ENCODE data around the gene NTRK2.

Gene NTRK2

DNA sequence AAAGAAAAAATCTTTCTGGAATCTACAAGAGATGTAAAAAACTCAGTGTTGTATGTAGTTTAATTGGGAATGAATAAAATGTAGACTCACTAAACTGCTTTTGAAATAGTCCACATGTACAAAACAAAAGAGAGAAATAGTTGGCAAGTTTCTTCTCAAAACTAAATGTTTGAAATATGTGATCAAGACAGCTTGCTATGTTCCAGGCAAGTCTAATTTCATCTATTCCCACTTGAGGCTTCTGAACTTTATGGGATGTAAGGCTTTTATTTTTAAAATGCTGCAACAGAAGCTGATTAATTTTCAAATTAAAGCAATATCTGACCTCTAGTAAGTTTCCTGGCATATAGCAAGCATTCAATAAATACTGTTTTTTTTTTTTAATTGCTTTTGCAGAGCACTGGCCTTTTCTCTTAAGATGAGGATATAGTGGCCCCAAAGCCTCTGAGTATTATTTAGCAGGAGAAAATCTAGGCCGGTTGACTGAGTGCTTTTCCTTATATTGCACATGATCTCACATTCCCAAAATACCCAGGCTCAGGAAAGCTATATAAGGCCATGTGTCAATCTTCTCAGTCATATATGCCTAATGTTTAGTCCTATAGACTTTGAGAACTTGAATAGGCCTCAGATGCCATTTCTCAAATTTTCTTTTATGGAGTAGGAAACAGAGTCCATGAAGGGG lies 183.2 kb downstream of the NTRK2 start:
- DNase-seq, result no peak

DNA sequence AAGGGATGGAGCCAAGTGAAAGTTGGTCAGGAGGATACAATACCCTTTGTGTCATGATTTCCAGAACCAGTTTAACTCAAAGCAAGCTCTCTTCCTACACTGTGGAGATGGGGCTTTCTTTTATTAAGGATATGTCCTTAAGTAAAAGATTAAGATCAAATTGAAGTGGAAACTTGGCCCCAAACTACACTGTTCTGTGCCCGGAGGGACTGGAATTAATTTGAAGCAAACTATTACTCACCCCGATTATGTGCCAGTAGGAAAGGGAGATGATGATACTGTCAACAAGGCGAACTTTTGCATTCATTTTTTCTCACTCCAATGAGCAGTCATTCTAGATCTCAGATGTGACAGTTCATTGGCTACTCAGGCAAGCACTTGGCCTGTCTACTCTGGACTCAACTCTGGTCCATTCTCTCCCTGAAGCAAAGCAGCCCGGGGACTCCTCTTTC lies 186.7 kb downstream of the NTRK2 start:
- DNase-seq, result no peak

DNA sequence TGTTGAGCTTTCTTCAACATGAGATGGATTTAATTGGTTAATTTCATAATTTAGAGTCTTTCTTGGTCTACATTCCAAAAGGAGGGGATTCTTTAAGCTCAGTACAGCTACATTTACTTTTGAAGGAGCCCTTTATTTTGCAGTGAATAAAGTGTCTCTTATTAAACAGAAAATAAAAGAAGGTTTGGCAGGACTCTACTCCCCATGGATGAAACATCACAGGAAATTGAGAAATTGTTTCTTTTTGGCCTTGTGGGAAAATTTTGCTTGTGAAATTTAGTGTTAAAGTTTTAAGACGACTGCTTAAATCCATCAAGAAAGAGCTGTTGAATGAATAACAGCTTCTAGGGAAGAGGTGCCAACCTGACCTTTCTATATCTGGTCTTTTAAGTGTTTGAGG lies 187.7 kb downstream of the NTRK2 start:
- DNase-seq, result no peak

DNA sequence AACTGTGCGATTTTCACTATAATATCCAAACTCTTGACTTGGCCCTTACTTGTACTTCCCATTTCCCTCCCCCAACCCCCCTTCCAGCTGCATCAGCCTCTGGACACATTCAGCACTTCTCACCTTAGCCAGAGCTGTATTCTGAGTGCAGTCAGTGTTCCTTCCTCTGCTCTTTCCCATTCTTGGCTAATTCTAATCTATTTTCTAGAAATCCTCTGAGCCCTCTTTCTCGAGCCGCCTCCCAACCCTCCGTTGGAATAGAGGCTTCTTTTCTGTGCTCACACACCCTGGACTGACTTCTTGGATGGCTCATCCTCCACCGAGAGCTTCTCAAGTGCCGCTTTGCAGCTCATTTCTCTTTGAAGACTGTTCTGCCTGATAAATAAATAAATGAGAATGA lies 188.8 kb downstream of the NTRK2 start:
- no peak for DNase-seq

DNA sequence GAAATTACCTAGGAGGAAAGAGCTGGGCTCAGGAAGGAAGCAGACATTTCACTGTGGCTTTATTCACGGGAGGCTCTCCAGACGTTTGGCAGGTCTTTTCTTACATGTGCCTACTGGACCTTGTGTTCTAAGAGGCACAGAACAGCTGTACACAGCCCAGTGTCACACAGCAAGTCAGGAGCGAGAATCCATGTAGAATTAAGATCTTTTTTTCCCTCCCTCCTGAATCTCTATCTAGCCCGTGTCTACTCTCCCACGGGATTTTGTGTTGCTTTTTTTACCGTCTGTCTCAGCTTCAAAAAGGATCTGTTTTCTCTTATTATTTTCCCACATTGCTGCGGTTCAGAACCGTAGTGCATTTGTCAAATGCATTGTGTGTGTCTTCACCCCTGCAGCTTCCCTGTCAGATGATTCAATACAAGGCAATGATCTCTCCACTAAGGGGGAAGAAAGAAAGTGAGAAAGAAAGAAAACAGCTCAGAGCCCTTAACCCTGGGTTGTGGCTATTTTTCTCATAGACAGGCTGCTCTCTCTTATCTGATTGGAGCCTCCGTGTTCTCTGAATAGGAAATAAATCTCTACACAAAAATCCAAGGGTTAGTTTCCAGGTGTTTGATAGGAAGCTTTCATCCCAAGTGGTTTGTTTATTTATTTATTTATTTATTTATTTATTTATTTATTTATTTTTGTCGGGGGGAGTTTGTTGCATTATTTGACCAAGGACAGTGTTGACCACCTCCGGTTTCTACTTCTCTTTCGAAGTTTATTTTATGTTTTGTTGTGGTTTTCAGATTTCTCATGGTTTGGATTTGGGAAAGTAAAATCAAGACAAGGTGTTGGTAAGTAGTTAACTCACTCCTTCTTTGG lies 191.0 kb downstream of the NTRK2 start:
- no peak for DNase-seq

DNA sequence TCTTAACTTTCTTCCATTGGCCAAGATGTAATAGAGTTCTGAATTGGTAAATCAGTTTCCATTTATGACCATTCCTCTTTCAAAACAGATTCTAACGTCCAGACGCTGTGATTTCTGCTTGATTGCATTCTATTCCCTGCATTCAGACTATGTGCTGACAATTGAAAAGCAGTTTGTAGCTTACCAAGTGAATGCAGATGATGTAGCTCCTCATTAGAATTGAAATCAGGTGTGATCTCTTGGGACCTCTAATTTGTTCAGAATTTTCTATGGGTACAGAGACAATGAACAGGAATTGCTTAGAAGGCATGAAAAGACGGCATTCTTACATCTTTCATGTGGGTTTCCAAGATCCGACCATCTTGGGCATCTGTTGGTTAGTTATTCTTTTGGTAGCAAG lies 191.9 kb downstream of the NTRK2 start:
- no peak for DNase-seq

DNA sequence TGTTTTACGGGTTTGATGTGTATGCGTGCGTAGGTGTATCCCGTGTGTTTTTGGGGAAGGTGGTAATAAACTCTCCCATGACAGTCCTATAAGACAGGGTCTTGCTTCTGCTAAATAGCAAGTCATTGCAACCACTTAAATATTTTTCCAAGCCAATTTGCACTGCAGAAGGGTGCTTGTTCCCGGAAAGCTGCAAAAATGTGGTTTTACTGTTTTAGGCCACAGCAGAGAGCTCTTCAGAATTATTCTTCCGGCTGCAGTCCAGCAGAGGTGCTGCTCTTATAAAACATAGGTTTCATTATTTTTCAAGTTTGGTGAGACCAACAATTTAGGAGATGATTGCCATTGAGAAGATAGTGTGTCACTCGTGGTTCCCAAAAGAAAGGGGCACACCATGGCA lies 192.8 kb downstream of the NTRK2 start:
- no peak for DNase-seq

DNA sequence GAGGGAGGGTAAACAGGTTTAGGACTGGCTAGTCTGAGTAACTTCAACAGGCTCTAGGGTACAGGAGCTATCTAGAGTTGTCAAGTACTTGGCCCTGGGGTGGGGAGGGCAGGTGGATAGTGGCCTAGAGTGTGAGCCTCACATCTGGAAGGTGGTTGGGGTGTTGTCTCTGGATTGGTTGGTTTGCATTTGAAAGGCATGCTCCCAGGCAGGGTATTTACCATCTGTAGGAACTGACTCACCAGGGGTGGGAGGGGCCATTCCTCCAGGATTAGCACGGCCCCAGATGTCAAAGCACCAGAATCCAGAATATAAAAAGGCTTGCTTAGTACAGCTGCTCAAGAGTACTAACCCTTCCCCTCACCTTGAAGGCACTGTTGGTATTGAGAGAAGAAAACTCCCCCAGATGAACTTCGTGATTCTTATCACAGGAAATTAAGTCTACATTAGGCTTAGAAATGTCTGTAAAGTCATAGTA lies 193.3 kb downstream of the NTRK2 start:
- no peak for DNase-seq

DNA sequence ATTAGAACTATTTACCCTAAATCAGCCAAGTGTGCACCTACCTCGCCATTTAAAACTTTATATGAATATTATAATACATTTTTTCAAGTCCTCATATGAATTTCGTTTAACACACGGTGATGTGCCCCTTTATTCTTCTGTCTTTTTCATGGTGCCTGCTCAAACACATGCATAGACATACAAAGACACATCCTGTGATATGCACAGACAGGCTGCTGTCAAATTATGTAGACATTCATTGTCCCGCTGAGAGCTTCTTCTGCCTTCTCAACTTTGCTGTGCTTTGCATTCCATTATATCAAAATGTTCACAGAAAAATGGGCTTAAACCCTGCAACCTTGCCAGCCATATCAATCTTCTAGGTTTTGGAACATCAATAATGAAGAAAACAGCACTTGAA lies 193.8 kb downstream of the NTRK2 start:
- DNase-seq, result no peak

DNA sequence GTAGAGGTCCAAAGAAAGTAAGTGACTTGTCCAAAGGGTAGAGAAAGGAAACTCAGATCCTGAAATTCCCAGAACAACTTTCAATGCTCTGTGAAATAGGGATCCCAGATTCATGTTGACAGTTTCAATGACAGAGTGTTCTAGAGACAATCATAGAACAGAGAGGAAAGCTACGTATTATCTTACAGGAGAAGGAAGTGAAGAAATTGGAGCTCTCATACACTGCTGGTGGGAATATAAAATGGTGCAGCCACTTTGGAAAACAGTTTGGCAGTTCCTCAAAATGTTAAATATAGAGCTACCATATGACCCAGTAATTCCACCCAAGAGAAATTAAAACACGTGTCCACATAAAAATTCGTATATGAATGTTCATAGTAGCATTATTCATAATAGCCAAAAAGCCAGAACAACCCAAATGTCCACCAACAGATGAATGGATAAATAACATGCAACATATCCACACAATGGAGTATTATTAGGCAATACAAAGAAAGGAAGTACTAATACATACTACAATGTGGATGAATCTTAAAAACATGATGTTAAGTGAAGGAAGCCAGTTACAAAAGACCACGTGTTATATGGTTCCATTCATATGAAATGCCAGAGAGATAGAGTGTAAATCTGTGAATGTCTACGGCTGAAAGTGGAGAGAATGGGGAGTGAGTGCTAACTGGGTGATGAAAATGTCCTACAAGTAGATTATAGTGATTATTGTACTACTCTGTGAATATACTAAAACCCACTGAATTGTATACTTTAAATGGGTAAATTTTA lies 197.1 kb downstream of the NTRK2 start:
- no peak for DNase-seq

DNA sequence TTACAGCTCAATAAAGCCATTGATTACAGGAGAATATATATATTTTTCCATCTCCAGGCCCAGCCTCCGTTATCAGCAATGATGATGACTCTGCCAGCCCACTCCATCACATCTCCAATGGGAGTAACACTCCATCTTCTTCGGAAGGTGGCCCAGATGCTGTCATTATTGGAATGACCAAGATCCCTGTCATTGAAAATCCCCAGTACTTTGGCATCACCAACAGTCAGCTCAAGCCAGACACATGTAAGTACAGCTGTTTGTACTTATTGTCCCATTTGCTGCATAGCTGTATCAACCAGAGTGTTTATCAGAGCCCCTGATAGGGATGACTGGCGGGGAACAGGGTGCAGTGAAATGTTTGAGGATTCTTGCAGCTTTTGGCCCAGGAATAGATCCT lies 197.7 kb downstream of the NTRK2 start:
- no peak for DNase-seq

DNA sequence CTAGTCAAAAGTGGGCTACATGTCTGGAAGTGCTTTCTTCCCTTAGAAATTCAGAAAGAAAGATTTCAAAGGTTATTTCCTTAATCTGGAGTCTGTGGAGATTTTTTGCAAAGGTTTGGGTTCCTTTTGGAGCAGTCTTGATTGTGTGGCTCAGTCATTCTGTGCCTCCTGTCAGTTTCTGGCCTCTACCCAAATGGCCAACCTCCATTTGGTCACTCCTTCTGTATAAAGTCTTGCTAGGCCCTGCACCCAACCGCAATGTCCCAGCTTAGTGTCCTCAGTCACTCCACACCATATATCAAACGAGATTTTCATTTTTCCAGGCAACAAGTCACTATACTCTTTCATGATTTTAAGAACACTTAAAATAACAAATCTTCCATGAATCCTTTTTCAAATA lies 199.6 kb downstream of the NTRK2 start:
- no peak for DNase-seq

DNA sequence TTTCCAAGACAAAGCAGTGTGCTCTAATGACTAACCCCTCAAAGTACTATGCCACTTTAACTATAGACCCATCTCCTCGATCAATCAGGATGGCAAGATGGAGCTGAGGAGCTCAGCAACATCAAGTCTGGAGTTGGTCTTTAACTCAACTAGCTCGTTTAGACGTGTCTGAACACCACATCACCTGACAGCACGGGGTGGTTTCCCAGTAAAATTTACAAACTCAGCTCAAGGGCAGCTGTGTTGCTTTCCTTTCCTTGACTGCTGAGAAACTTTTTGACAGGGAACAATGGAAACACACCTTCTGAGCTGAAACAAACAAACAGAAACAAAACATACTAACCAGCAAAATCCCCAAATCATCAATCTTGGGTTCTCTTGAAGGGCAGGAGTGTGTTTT lies 202.5 kb downstream of the NTRK2 start:
- no peak for DNase-seq

DNA sequence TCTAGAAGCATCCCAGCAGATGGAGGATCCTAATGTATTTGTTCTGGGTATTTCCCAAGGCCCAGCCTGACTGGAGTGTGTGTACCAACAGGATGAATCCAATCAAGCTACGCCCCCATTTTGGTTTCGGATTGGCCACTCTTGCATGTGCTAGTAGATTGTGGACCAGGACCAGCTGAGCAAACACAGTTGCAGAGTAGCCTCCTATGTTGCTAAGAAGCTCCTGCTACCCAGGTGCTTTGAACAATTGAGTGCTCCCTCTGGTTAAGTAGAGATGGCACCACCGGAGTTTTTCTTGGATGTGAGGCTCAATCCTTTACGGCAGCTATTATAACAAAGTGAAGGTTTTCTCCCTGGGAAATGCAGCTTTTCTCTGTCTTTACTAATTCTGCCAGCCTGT lies 204.5 kb downstream of the NTRK2 start:
- DNase-seq, result no peak

DNA sequence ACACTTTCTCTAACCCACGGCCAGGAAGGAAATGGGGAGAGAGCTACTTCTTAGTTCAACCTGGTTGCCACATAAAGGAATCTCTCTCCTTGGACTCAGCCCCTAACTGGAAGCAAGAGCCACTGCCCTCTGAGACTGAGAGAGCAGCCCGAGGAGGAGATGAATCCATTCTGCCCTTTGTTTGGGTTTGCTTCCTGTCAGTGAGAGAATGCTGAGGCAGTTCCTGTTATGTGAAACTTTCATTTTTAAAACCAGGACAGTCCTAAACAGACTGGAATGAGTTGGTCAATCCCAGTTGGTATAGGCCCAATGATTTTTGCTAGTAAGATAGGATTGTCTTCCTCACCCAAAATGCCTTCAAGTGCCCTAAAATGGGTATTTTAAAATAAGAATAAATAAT lies 205.1 kb downstream of the NTRK2 start:
- peak in 2 of 4 experiments; percentile 2 to 20 for DNase-seq

DNA sequence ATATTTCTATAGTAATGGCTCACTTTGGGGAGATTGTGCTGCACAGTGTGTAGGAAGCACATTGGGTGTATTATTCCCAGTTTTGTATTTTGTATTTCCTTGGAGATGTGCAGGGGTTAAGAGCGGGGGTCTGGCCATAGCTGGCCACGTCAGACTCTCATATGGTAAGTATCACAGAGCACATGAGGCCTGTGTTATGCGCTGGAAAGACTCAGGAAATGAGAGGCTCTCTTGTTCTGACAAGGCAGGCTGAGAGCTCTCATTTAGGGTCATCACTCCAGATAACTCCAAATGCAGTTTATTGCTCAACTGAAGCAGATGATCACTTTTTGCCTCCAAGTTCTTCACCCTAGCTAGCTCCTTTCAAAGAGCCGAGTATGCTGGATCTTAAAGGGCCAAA lies 205.7 kb downstream of the NTRK2 start:
- DNase-seq, result no peak

DNA sequence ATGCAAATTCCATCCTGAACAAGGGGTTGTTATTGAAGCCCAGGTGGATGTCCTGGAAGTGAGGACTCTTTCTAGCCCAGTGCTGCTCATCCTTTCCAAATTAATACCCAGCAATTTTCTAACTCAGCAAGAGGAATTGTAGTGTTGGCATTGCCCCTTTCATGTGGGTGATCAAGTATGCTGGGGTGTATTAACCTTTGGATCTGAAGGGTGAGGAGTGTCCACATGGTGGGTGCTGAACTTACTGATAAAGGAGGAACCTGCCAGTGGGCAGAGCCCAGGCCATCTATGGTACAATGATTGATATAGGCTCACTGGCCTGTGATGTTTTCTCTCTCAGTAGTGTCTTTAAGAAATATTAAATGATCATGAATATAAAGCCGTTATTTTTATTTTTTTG lies 210.1 kb downstream of the NTRK2 start:
- DNase-seq, result no peak

DNA sequence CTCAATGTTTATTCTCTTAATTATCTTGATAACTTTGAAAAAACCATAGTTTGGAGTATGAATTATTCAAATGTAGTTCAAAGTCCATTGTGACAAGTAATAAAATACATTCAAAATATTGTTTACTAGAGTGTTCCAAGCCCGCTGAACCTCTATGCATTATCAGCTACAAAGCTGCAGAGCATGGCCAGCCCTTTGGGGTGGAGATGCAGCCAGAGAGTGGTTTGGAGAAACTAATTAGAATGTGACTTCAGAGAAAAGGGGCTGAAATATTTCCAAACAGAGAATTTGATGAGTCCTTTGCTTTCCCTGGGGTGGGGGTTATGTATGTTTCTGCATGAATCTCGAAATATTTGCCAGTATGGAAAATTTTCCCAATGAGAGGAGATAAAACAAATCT lies 211.3 kb downstream of the NTRK2 start:
- DNase-seq, result no peak

DNA sequence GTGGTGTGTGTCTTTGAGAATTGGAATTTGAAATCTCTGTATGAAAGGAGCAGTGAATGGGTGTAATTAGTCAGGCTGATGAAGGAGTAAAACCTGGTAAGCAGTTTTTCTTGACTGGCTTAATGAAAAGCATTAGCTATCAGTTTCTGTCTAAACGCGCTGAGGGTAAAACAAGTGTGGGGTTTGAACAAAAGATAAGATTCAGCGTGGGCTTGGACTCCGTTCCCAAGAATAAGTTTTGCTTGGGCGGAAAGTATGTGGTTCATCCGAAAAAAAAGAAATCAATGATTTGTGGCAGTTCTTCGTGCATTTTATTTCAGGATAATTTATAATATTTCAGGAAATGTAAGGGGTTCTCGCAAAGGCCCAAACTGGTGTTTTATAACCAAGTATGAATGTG lies 217.3 kb downstream of the NTRK2 start:
- DNase-seq, result no peak

DNA sequence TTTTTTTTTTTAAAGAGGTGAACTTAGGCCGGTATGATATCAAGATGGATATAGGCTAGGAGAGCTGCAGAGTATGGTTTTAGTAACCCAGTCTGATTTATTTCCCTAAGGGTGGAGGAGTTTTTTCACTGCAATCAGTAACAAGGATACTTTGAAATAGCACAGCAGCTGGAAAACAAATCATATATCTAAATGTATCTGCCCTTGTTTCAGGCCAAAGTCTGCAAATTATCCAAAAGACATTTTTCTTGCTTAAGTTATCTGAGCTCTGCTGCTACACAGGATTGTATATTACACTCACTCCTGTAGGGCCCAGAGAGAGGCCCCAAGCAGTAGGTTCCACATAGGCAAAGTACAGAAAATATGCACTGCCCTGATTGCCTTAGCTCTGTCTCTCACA lies 222.4 kb downstream of the NTRK2 start:
- DNase-seq, result no peak

DNA sequence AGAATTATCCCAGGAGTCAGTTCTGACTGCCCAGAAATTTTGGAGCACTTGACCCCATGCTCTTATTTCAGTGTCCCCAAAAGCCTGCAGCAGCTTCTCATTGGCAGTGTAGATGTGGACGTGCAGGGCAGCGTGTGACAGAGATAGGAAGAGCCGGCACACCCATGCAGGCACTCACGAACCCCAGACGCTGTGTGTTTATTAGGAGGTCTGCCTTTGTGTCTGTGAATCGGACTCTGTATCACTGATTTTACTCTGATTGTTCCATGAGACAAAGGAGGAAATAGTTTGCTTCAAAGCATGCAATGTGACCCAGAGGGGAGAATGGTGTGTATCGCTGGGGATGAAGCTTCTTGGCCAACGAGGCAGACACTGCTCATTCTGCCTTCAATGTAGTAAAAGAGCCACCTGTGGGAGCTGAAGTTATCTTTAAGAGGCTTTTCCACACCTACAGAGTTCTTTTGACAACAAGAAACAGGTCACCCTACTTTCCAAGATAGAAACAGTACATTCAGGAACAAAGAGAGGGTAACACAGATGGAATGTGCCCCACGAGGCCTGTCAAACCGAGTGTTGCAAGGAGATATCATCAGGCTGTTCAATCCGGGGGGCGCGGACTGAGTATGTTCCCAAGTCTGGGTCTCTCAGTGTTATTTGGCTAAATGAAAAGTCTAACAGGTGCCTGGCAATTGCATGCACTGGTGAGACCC lies 224.0 kb downstream of the NTRK2 start:
- DNase-seq, result no peak

DNA sequence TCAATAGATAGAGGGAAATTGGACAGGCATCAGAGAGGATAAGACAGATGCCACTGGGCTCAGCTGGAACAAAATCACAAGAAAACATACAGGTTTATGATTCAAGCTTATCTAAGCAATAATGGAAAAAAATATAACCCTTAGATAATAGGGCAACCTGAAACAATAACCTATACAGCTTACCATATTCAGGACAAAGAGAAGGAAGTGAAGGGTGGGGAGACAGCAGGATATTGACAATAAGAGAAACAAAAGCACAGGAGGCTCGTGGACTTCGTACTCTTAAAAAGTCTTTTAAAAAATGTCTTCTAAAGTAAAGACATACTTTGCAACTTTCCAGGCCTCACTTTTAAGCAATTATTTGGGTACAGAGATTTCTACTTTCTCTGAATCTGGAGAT lies 225.3 kb downstream of the NTRK2 start:
- no peak for DNase-seq
